HG02763 (cell line): Measurements from ENCODE around the gene ADCY5.
"Not testable (repeated sequence)": the region's sequence is repeated elsewhere in the genome, so short reads cannot be mapped to it uniquely, and the experiment has no call there.

ENCODE experiments used
- ATAC-seq: cut with Tn5 transposase; IDR thresholded peaks from one replicate; pipeline ENCODE4 v1.9.1; 2021; ENCODE audit warnings: mild to moderate bottlenecking, moderate library complexity; ENCODE audit not compliant: unreplicated experiment

Gene ADCY5

GRCh38 chr3:123448536-123449101 is at the start of gene ADCY5:
Gene ADCY5 (minus strand): TSS chr3:123449090. CDS start chr3:123448545, 545 bp downstream.
- no peak for ATAC-seq

- no peak for ATAC-seq
Measured at GRCh38 chr3:123493912-123494311, 45.0 kb upstream of the ADCY5 start.

GRCh38 chr3:123491966-123492587 is 43.2 kb upstream of the ADCY5 start:
- ATAC-seq = no peak

- ATAC-seq = no peak
Measured at GRCh38 chr3:123489400-123490004, 40.6 kb upstream of the ADCY5 start.

- ATAC-seq = no peak
Measured at GRCh38 chr3:123488645-123489347, 39.9 kb upstream of the ADCY5 start.

- not testable (repeated sequence) for ATAC-seq
Measured at GRCh38 chr3:123487063-123487462, 38.2 kb upstream of the ADCY5 start.

- ATAC-seq = no peak
Measured at GRCh38 chr3:123486460-123486859, 37.6 kb upstream of the ADCY5 start.

- ATAC-seq = no peak
Measured at GRCh38 chr3:123485551-123485950, 36.7 kb upstream of the ADCY5 start.

GRCh38 chr3:123483146-123483545 is 34.3 kb upstream of the ADCY5 start:
- no peak for ATAC-seq

GRCh38 chr3:123481722-123482457 is 33.0 kb upstream of the ADCY5 start:
- ATAC-seq = no peak

- no peak for ATAC-seq
Measured at GRCh38 chr3:123481071-123481470, 32.2 kb upstream of the ADCY5 start.

GRCh38 chr3:123480428-123480827 is 31.5 kb upstream of the ADCY5 start:
- no peak for ATAC-seq

- ATAC-seq = no peak
Measured at GRCh38 chr3:123479891-123480290, 31.0 kb upstream of the ADCY5 start.

- no peak for ATAC-seq
Measured at GRCh38 chr3:123478314-123478713, 29.4 kb upstream of the ADCY5 start.

GRCh38 chr3:123476967-123477750 is 28.3 kb upstream of the ADCY5 start:
- no peak for ATAC-seq

GRCh38 chr3:123475786-123476185 is 26.9 kb upstream of the ADCY5 start:
- ATAC-seq = no peak

GRCh38 chr3:123471106-123471505 is 22.2 kb upstream of the ADCY5 start:
- ATAC-seq = no peak

- no peak for ATAC-seq
Measured at GRCh38 chr3:123469323-123469995, 20.6 kb upstream of the ADCY5 start.

GRCh38 chr3:123467046-123467445 is 18.2 kb upstream of the ADCY5 start:
- ATAC-seq = no peak

GRCh38 chr3:123464211-123464610 is 15.3 kb upstream of the ADCY5 start:
- no peak for ATAC-seq
